GM12878 (cell line): Measurements from ENCODE around the gene CCDC138. TPM values are rescaled to one million over a fixed set of nuclear protein-coding genes. Genes with fewer than 3 reads are reported as not detected.

ENCODE experiments used
- ATAC-seq: fragments of 200-7000 bp; cut with Tn5 transposase; 3 replicates; pipeline ENCODE4 v1.9.1; 2020; ENCODE audit warnings: mild to moderate bottlenecking, moderate library complexity
- BruUV-seq: library from RNA; stranded (reverse); fragments of 400-500 nt; replicated peaks from 2 replicates; lab custom pipeline; 2021; lab: Mats Ljungman, UMichigan
- CTCF ChIA-PET: fragments of 300-600 bp; sonication (Branson Sonifier 250); formaldehyde crosslinking; extraction: SDS; loops from one replicate; lab custom pipeline; 2021; ENCODE audit warnings: inconsistent platforms; lab: Yijun Ruan, JAX
- POLR2A ChIA-PET: fragments of 350-600 bp; formaldehyde crosslinking; extraction: SDS; loops from one replicate; lab custom pipeline; 2021; ENCODE audit warnings: inconsistent platforms; lab: Charles Lee
- RAD21 ChIA-PET: fragments of 300-600 bp; sonication (Branson Sonifier 250); formaldehyde crosslinking; loops from one replicate; lab custom pipeline; 2023; ENCODE audit warnings: antibody characterized with exemption; ENCODE audit not compliant: unreplicated experiment; lab: Charles Lee
- SMC1A ChIA-PET: fragments of 300-600 bp; sonication (Branson Sonifier 250); formaldehyde crosslinking; loops from one replicate; lab custom pipeline; 2023; ENCODE audit not compliant: unreplicated experiment, uncharacterized antibody; lab: Charles Lee
- DNase-seq: peaks from one replicate; pipeline ENCODE4 v3.0.0-alpha.2; 2011; ENCODE audit warnings: low read depth, low spot score
- FAIRE-seq: peaks from 3 replicates; lab custom pipeline; 2011; peaks lifted over from hg19 to GRCh38; lab: Jason Lieb, UNC
- H2AFZ ChIP-seq: 2 replicates; pipeline ENCODE4 v1.6.0; 2011; ENCODE audit warnings: low read depth, low read length, control low read depth; ENCODE audit not compliant: control insufficient read depth
- H3K27ac ChIP-seq: 2 replicates; pipeline ENCODE4 v1.5.1; 2011; ENCODE audit warnings: control low read depth; ENCODE audit not compliant: control insufficient read depth, insufficient read depth
- H3K27me3 ChIP-seq, 2 experiments: replicated peaks in 1 of 2; 2 replicates each; pipeline versions ENCODE4 v1.6.0 to v1.6.1; 2011; ENCODE audit warnings: low read length in 1 of 2; ENCODE audit not compliant: control insufficient read depth in 2 of 2, insufficient read depth in 2 of 2
- H3K36me3 ChIP-seq, 2 experiments: 2 replicates each; pipeline ENCODE4 v1.5.1; 2011; ENCODE audit warnings: low read length in 1 of 2; ENCODE audit not compliant: control insufficient read depth in 2 of 2, insufficient read depth in 2 of 2
- H3K4me1 ChIP-seq: 2 replicates; pipeline ENCODE4 v1.6.1; 2011; ENCODE audit warnings: mild to moderate bottlenecking, low read length, moderate library complexity, mixed read lengths; ENCODE audit not compliant: control insufficient read depth, insufficient read depth
- H3K4me2 ChIP-seq: 2 replicates; pipeline ENCODE4 v1.6.0; 2011; ENCODE audit warnings: control low read depth; ENCODE audit not compliant: control insufficient read depth, insufficient read depth
- H3K4me3 ChIP-seq: fragments of 200-600 bp; sonication (generic); 2 replicates; pipeline ENCODE4 v1.5.1; 2016
- H3K79me2 ChIP-seq: 2 replicates; pipeline ENCODE4 v1.6.0; 2011; ENCODE audit warnings: low read length; ENCODE audit not compliant: control insufficient read depth, insufficient read depth
- H3K9ac ChIP-seq: 2 replicates; pipeline ENCODE4 v1.8.0; 2011; ENCODE audit warnings: low read length, control low read depth, mixed read lengths; ENCODE audit not compliant: control insufficient read depth, insufficient read depth
- H3K9me3 ChIP-seq: replicated peaks from 3 replicates; pipeline ENCODE4 v1.5.1; 2011; ENCODE audit warnings: mild to moderate bottlenecking, low read length; ENCODE audit not compliant: control insufficient read depth, insufficient read depth
- H4K20me1 ChIP-seq: 2 replicates; pipeline ENCODE4 v1.6.0; 2011; ENCODE audit not compliant: control insufficient read depth, insufficient read depth
- BHLHE40 ChIP-seq, 2 experiments: fragments of 450-650 bp in 1 of 2; IDR thresholded peaks; 2 replicates each; pipeline ENCODE4 v1.6.1; 2011 to 2017; ENCODE audit warnings: low read depth in 2 of 2, borderline replicate concordance in 1 of 2, improper control_type of control experiment in 1 of 2, low read length in 1 of 2, mild to moderate bottlenecking in 1 of 2
- POLR2AphosphoS5 ChIP-seq: IDR thresholded peaks from 2 replicates; pipeline ENCODE4 v1.6.1; 2011; ENCODE audit warnings: mild to moderate bottlenecking, low read length, inconsistent platforms
- RCOR1 ChIP-seq: conservative IDR thresholded peaks from 2 replicates; pipeline ENCODE4 v1.6.1; 2012; ENCODE audit warnings: low read depth, low read length, improper control_type of control experiment
- WGBS: methylation state at CpG from one replicate; pipeline ENCODE4 v1.1.6; 2016; ENCODE audit warnings: low lambda C conversion rate; ENCODE audit not compliant: insufficient replicate concordance, insufficient coverage; ENCODE audit errors: missing lambda C conversion rate; 5-methylcytosine and 5-hydroxymethylcytosine counted together
- in situ Hi-C: fragments of 300-500 bp; cut with MboI; formaldehyde crosslinking; loops from 9 replicates; pipeline ENCODE4 v1.14.3; 2018; ENCODE audit warnings: mixed read lengths
- intact Hi-C: fragments of 100-400 bp; cut with micrococcal nuclease; formaldehyde crosslinking; loops from one replicate; pipeline ENCODE4 v1.14.2; 2022; ENCODE audit not compliant: unreplicated experiment
- polyA plus RNA-seq, 11 experiments: library from polyadenylated mRNA; depleted of rRNA in 4 of 11; unstranded in 6 of 11; stranded (reverse) in 5 of 11; fragments of >200 nt; fragmentation: Nextera tagmentation in 4 of 11; fragmentation: Illumina TruSeq in 1 of 11; extraction: Ambion mirVana in 4 of 11; extraction: Trizol in 1 of 11; gene quantifications; 1 replicate in 1 of 11; 2 replicates in 10 of 11; pipeline versions ENCODE4 v1.2.1 to v1.2.3, GENCODE V29; 2011 to 2016; ENCODE audit warnings: inconsistent platforms in 2 of 11, missing spikeins in 2 of 11, low read depth in 1 of 11
- total RNA-seq, 4 experiments: library from RNA; depleted of rRNA in 3 of 4; stranded (reverse); fragments of >200 nt in 3 of 4; fragmentation: Illumina TruSeq in 1 of 4; extraction: Trizol in 1 of 4; gene quantifications; 2 replicates each; pipeline versions ENCODE4 v1.2.1 to v1.2.3, GENCODE V29; 2013 to 2021
- TF ChIP-seq, protein P1 (sequence below): fragments of 150-350 bp; IDR thresholded peaks from 2 replicates; pipeline ENCODE4 v1.6.1; 2014; ENCODE audit warnings: mild to moderate bottlenecking, low read depth, low read length
- TF ChIP-seq, protein P2 (sequence below): IDR thresholded peaks from 2 replicates; pipeline ENCODE4 v1.6.1; 2012; ENCODE audit warnings: mild to moderate bottlenecking, low read depth, low read length
- TF ChIP-seq, protein P3 (sequence below): fragments of 450-650 bp; IDR thresholded peaks from 2 replicates; pipeline ENCODE4 v1.6.1; 2016; ENCODE audit warnings: mild to moderate bottlenecking, moderate library complexity, borderline replicate concordance

Gene CCDC138
- total and polyA plus RNA-seq, 10 of the 15 experiments (the other 5 are each of a cell fraction or from before 2014, with no cell fraction given), result 7.9 to 19.4 (median 13.0) TPM

DNA sequence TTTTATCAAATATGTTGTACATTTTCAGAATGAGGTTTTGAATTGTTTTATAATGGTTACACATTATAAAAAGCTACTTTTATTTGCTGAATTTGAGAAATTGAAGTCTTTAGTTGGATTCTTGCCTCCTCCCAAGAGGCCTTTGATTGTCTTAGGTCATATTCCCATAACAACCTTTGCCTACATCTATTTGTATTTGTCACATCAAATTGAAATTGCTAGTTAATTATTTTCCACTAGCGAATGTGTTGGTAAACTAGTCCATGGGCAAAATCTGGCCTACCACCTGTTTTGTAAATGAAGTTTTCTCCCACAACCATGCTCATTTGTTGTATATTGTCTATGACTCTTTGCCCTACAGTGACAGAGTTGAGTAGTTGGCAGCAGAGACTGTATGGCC is 60.4 kb downstream of the CCDC138 start:
- TF ChIP-seq RCOR1, result no peak
- peaks cover 2 to 4% of the 10 kb centered on the region in 2 experiments; a peak in 2 of 4 replicates for H3K36me3 ChIP-seq
- no peaks in the 10 kb centered on the region for H3K79me2 ChIP-seq
- BruUV-seq, result no TSS peak
- no peaks in the 10 kb centered on the region for H3K9me3 ChIP-seq
- no peaks in the 10 kb centered on the region for H3K4me1 ChIP-seq
- ChIA-PET RAD21 (interaction anchor here (1.2 kb wide), 1 partner anchor 13 kb away, joined by 3 read pairs; no protein-coding TSS in a partner anchor), POLR2A (interaction anchor here (0.5 kb wide), 1 partner anchor 143 kb away, joined by 3 read pairs; no protein-coding TSS in a partner anchor), SMC1A (interaction anchor here (1.0 to 1.6 kb wide), 3 partner anchors 9 to 17 kb away, joined by 3 to 4 read pairs (median 3); no protein-coding TSS in a partner anchor), CTCF (interaction anchor here (0.6 to 1.5 kb wide), 3 partner anchors 12 to 699 kb away, joined by 3 read pairs; no protein-coding TSS in a partner anchor)
- H3K4me2 ChIP-seq, result no peak overlapping the region
- H3K27ac ChIP-seq, result no peak overlapping the region
- ATAC-seq, result no peak
- DNase-seq, result no peak
- no peak overlapping the region for H3K9ac ChIP-seq
- no peak overlapping the region for H2AFZ ChIP-seq
- WGBS, result 100% methylated on average over 1 of the region's 1 CpG
- intact Hi-C loops, result no loop called here
- H3K27me3 ChIP-seq, result no peaks in the 10 kb centered on the region
- no peak overlapping the region for H3K4me3 ChIP-seq
- no peak for FAIRE-seq
- in situ Hi-C loops, result no loop called here
- no peaks in the 10 kb centered on the region for H4K20me1 ChIP-seq

DNA sequence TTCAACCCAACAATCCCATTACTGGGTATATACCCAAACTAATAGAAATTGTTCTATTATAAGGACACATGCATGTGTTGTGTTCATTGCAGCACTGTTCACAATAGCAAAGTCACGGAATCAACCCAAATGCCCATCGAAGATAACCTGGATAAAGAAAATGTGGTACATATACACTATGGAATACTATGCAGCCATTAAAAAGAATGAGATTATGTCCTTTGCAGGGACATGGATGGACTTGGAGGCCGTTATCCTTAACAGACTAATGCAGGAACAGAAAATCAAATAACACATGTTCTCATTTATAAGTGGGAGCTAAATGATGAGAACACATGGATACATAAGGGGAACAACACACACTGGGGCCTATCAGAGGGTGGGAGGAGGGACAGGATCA is 65.8 kb downstream of the CCDC138 start:
- peaks cover 2 to 4% of the 10 kb centered on the region in 2 experiments; a peak in 2 of 4 replicates for H3K36me3 ChIP-seq
- intact Hi-C loops, result no loop called here
- in situ Hi-C loops, result no loop called here
- TF ChIP-seq POLR2AphosphoS5 (no peak), BHLHE40 (IDR thresholded peaks at IDR 0.05; ENCODE audit: borderline replicate concordance in 1 of 2, low read depth in 2 of 2, low read length in 1 of 2) (no peak)
- TF ChIP-seq, protein P1, sequence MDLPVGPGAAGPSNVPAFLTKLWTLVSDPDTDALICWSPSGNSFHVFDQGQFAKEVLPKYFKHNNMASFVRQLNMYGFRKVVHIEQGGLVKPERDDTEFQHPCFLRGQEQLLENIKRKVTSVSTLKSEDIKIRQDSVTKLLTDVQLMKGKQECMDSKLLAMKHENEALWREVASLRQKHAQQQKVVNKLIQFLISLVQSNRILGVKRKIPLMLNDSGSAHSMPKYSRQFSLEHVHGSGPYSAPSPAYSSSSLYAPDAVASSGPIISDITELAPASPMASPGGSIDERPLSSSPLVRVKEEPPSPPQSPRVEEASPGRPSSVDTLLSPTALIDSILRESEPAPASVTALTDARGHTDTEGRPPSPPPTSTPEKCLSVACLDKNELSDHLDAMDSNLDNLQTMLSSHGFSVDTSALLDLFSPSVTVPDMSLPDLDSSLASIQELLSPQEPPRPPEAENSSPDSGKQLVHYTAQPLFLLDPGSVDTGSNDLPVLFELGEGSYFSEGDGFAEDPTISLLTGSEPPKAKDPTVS, result no peak
- TF ChIP-seq, protein P2, sequence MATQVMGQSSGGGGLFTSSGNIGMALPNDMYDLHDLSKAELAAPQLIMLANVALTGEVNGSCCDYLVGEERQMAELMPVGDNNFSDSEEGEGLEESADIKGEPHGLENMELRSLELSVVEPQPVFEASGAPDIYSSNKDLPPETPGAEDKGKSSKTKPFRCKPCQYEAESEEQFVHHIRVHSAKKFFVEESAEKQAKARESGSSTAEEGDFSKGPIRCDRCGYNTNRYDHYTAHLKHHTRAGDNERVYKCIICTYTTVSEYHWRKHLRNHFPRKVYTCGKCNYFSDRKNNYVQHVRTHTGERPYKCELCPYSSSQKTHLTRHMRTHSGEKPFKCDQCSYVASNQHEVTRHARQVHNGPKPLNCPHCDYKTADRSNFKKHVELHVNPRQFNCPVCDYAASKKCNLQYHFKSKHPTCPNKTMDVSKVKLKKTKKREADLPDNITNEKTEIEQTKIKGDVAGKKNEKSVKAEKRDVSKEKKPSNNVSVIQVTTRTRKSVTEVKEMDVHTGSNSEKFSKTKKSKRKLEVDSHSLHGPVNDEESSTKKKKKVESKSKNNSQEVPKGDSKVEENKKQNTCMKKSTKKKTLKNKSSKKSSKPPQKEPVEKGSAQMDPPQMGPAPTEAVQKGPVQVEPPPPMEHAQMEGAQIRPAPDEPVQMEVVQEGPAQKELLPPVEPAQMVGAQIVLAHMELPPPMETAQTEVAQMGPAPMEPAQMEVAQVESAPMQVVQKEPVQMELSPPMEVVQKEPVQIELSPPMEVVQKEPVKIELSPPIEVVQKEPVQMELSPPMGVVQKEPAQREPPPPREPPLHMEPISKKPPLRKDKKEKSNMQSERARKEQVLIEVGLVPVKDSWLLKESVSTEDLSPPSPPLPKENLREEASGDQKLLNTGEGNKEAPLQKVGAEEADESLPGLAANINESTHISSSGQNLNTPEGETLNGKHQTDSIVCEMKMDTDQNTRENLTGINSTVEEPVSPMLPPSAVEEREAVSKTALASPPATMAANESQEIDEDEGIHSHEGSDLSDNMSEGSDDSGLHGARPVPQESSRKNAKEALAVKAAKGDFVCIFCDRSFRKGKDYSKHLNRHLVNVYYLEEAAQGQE, result no peak
- TF ChIP-seq, protein P3, sequence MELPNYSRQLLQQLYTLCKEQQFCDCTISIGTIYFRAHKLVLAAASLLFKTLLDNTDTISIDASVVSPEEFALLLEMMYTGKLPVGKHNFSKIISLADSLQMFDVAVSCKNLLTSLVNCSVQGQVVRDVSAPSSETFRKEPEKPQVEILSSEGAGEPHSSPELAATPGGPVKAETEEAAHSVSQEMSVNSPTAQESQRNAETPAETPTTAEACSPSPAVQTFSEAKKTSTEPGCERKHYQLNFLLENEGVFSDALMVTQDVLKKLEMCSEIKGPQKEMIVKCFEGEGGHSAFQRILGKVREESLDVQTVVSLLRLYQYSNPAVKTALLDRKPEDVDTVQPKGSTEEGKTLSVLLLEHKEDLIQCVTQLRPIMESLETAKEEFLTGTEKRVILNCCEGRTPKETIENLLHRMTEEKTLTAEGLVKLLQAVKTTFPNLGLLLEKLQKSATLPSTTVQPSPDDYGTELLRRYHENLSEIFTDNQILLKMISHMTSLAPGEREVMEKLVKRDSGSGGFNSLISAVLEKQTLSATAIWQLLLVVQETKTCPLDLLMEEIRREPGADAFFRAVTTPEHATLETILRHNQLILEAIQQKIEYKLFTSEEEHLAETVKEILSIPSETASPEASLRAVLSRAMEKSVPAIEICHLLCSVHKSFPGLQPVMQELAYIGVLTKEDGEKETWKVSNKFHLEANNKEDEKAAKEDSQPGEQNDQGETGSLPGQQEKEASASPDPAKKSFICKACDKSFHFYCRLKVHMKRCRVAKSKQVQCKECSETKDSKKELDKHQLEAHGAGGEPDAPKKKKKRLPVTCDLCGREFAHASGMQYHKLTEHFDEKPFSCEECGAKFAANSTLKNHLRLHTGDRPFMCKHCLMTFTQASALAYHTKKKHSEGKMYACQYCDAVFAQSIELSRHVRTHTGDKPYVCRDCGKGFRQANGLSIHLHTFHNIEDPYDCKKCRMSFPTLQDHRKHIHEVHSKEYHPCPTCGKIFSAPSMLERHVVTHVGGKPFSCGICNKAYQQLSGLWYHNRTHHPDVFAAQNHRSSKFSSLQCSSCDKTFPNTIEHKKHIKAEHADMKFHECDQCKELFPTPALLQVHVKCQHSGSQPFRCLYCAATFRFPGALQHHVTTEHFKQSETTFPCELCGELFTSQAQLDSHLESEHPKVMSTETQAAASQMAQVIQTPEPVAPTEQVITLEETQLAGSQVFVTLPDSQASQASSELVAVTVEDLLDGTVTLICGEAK, result no peak

More for the DNA sequence above, 65.8 kb downstream of the CCDC138 start:
- ATAC-seq (no peak), DNase-seq (no peak), FAIRE-seq (no peak)
- POLR2A ChIA-PET, result no interaction called here
- Histone ChIP-seq H3K27me3 (no peaks in the 10 kb centered on the region), H3K4me2 (no peak overlapping the region), H4K20me1 (no peaks in the 10 kb centered on the region), H2AFZ (no peak overlapping the region), H3K79me2 (no peaks in the 10 kb centered on the region), H3K9ac (no peak overlapping the region), H3K4me1 (no peaks in the 10 kb centered on the region), H3K9me3 (no peaks in the 10 kb centered on the region), H3K27ac (no peak overlapping the region), H3K4me3 (no peak overlapping the region)
- RAD21 ChIA-PET, result no interaction called here
- WGBS, result 100% methylated on average over 3 of the region's 3 CpGs
- no TSS peak for BruUV-seq
- CTCF ChIA-PET, result no interaction called here
- SMC1A ChIA-PET, result interaction anchor here (1.2 kb wide), 1 partner anchor 11 kb away, joined by 3 read pairs; no protein-coding TSS in a partner anchor
